Stomach (tissue), 9 donors: ENCODE data around the gene PPP1R9B. TPM values are rescaled to one million over a fixed set of nuclear protein-coding genes. Genes with fewer than 3 reads are reported as not detected.

Experiments
- DNase-seq, 2 donors: peaks; one replicate each; pipeline versions ENCODE4 v3.0.0 to v3.0.0-alpha.2; 2013 to 2019
- H3K27ac ChIP-seq, 5 donors: fragments of 200-600 bp in 4 of 5; sonication (generic) in 4 of 5; one replicate each; pipeline ENCODE4 v1.5.1; 2013 to 2019; ENCODE audit warnings: mild to moderate bottlenecking in 1 of 5, moderate library complexity in 1 of 5
- H3K27me3 ChIP-seq, 3 donors: fragments of 200-600 bp; sonication (generic); one replicate each; pipeline ENCODE4 v1.5.1; 2017 to 2019; ENCODE audit warnings: mixed run types in 1 of 3
- H3K36me3 ChIP-seq, 4 donors: fragments of 200-600 bp; sonication (generic); 1 replicate in 3 of 4; 2 replicates in 1 of 4; pipeline ENCODE4 v1.5.1; 2016 to 2019
- H3K4me1 ChIP-seq, 4 donors: fragments of 200-600 bp; sonication (generic); one replicate each; pipeline ENCODE4 v1.5.1; 2016 to 2019
- H3K4me3 ChIP-seq, 4 donors: fragments of 200-600 bp; sonication (generic) in 3 of 4; one replicate each; pipeline ENCODE4 v1.5.1; 2016 to 2019; ENCODE audit warnings: mild to moderate bottlenecking in 1 of 4
- H3K9me3 ChIP-seq, 4 donors: fragments of 200-600 bp; sonication (generic); one replicate each; pipeline ENCODE4 v1.5.1; 2016 to 2019
- EP300 ChIP-seq: sonication (generic); formaldehyde crosslinking; IDR thresholded peaks from one replicate; pipeline ENCODE4 v1.6.1; 2017; ENCODE audit warnings: antibody characterized with exemption
- POLR2A ChIP-seq, 4 donors: fragments of 450-650 bp; IDR thresholded peaks; one replicate each; pipeline ENCODE4 v1.6.1; 2016; ENCODE audit warnings: antibody characterized with exemption in 4 of 4, control low read depth in 2 of 4, mild to moderate bottlenecking in 1 of 4, moderate library complexity in 1 of 4
- POLR2AphosphoS5 ChIP-seq, 3 donors: sonication (generic); formaldehyde crosslinking; IDR thresholded peaks; one replicate each; pipeline ENCODE4 v1.6.1; 2016; ENCODE audit warnings: antibody characterized with exemption in 3 of 3
- WGBS, 5 donors: extraction: QIAGEN DNeasy Blood & Tissue Kit in 3 of 5; methylation state at CpG; one replicate each; pipeline versions ENCODE4 v1.1.5 to v1.1.7; 2013 to 2018; 5-methylcytosine and 5-hydroxymethylcytosine counted together
- intact Hi-C: fragments of 100-400 bp; cut with DNase I; formaldehyde crosslinking; loops from one replicate; pipeline ENCODE4 v1.15.1; 2023; ENCODE audit warnings: low total_unique reads
- polyA plus RNA-seq, 3 donors: library from polyadenylated mRNA; stranded (reverse); fragments of 200-250 nt; gene quantifications; one replicate each; pipeline ENCODE4 v1.2.3, GENCODE V29; 2013
- total RNA-seq, 5 donors: library from RNA; depleted of rRNA; stranded (reverse); fragments of >200 nt; gene quantifications; one replicate each; pipeline versions ENCODE4 v1.1.0 to v1.2.3, GENCODE V29; 2014 to 2016
- TF ChIP-seq, protein P1 (sequence below), 7 experiments: fragments of 450-650 bp in 4 of 7; fragments of 200-600 bp in 3 of 7; sonication (generic) in 3 of 7; IDR thresholded peaks; one replicate each; pipeline ENCODE4 v1.5.1; 2016 to 2019; ENCODE audit warnings: antibody characterized with exemption in 7 of 7, control low read depth in 2 of 7, mild to moderate bottlenecking in 1 of 7
- donor health status: healthy with polysubstance abuse.
- donor health status: Bipolar disorder and iron deficiency.
- donor health status: healthy.

The PPP1R9B gene
- total and polyA plus RNA-seq, 8 donors, result 11.6 to 64.2 (median 18.9) TPM

DNA sequence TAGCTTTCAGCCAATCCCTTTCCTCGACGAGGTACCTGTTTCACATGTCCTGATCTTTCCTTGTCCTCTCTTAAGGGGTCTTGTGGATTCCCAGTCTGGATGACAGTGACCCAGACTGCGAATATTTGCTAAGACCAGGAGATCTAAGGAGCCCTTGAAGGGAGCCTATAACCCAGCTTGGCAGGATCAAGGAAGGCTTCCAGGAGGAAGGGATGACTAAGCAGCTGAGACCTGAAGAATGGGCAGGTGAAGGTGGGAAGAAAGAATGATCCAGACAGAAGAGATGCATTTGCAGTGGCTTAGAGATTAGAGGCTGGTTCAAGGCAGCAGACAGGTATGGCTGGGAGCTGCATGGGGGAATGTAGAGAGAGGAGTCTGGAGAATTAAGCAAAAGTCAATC lies 57.2 kb downstream of the PPP1R9B start:
- DNase-seq, result no peak
- Histone ChIP-seq H3K36me3 (peaks cover 28 to 45% (median 35%) of the 10 kb centered on the region in 4 donors), H3K4me1 (peaks cover 13 to 37% (median 24%) of the 10 kb centered on the region in 4 donors), H3K9me3 (no peaks in the 10 kb centered on the region), H3K27me3 (no peaks in the 10 kb centered on the region), H3K27ac (no peak overlapping the region), H3K4me3 (no peak overlapping the region)
- intact Hi-C loops, result no loop called here
- TF ChIP-seq, protein P1, sequence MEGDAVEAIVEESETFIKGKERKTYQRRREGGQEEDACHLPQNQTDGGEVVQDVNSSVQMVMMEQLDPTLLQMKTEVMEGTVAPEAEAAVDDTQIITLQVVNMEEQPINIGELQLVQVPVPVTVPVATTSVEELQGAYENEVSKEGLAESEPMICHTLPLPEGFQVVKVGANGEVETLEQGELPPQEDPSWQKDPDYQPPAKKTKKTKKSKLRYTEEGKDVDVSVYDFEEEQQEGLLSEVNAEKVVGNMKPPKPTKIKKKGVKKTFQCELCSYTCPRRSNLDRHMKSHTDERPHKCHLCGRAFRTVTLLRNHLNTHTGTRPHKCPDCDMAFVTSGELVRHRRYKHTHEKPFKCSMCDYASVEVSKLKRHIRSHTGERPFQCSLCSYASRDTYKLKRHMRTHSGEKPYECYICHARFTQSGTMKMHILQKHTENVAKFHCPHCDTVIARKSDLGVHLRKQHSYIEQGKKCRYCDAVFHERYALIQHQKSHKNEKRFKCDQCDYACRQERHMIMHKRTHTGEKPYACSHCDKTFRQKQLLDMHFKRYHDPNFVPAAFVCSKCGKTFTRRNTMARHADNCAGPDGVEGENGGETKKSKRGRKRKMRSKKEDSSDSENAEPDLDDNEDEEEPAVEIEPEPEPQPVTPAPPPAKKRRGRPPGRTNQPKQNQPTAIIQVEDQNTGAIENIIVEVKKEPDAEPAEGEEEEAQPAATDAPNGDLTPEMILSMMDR (IDR thresholded peaks at IDR 0.05), result no peak
- TF ChIP-seq EP300, result no peak
- WGBS, 5 donors, result 70 to 86% (median 81%) methylated on average over 3 of the region's 3 CpGs

DNA sequence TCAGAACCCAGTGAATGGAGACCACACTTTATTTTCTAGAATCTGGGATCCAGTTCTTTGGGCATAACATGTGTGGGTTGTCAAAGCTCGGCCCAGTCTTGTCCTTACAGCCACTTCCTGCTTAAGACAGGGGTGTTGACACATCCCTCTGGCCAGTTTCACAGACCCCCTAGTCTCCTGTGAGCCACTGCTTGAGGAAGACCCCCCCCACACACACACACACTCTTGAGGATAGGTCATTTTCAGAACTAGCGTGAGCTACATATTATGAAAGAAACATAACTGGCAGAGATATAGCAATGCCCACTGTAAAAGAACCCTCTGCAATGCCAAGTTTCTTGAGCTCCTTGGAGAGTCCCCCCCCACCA lies 58.6 kb downstream of the PPP1R9B start:
- TF ChIP-seq, protein P1 (IDR thresholded peaks at IDR 0.05), result no peak
- TF ChIP-seq EP300 (no peak), POLR2A (IDR thresholded peaks at IDR 0.05) (no peak), POLR2AphosphoS5 (IDR thresholded peaks at IDR 0.05) (no peak)
- peak overlapping the region in 1 of 5 donors; percentile 4 for H3K27ac ChIP-seq
- no peaks in the 10 kb centered on the region for H3K9me3 ChIP-seq
- peaks cover 21 to 36% (median 31%) of the 10 kb centered on the region in 4 donors for H3K36me3 ChIP-seq
- WGBS, 5 donors, result 64 to 83% (median 73%) methylated on average over 2 of the region's 2 CpGs
- no peaks in the 10 kb centered on the region for H3K27me3 ChIP-seq
- H3K4me3 ChIP-seq, result no peak overlapping the region
- intact Hi-C loops, result no loop called here
- no peak for DNase-seq
- peaks cover 12 to 23% (median 18%) of the 10 kb centered on the region in 4 donors for H3K4me1 ChIP-seq

DNA sequence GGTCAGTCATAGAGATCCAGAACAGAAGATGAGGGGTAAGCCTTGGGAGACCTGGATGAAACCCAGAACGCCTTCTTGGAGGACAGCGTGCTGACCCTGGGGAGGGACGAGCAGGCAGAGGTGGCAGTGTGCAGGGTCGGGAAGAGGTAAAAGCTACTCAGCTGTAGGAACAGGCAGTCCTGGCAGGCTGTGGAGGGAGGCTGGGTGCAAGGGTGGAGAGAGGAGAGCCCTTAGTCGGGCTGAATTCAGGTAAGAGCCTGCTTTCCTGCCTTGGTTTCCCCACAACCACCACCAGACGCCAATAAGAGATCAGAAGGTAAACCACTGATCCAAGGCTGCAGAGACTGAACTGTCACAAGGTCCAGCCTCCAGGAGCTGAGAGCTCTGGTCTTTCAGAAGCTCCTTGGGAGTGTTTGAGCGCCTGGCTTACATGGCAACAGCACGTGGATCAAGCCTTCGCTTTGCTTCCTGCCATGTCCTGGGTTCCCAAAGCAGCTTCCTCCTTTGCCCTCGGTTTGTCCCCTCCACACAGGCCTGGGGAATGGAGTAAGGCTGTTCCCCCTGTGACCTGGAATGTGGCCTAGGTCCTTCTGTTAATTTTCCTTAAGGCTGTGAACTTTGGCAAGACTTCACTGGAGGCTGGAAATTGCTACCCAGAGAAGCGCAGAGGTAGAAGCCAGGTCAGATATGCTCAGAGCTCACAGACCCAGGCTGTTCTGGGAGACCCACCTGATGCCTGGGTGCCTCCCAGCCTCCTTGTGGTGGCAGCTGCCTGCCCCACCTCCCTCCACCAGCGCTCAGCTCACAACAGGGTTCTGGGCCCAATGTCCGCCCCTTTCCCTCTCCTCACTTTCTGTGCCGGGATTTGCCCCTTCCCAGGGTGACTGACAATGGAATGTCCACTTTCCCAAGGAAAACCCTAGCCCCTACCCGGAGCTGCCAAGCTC lies 59.2 kb downstream of the PPP1R9B start:
- DNase-seq, result no peak
- Histone ChIP-seq H3K4me1 (peaks cover 6 to 16% (median 11%) of the 10 kb centered on the region in 4 donors), H3K9me3 (no peaks in the 10 kb centered on the region), H3K27ac (peak overlapping the region in 1 of 5 donors; percentile 4), H3K27me3 (no peaks in the 10 kb centered on the region), H3K4me3 (no peak overlapping the region), H3K36me3 (peaks cover 21 to 39% (median 31%) of the 10 kb centered on the region in 4 donors)
- TF ChIP-seq POLR2A (IDR thresholded peaks at IDR 0.05) (no peak), EP300 (no peak), POLR2AphosphoS5 (IDR thresholded peaks at IDR 0.05) (no peak)
- TF ChIP-seq, protein P1 (IDR thresholded peaks at IDR 0.05), result no peak
- intact Hi-C loops, result no loop called here
- WGBS, 5 donors, result 67 to 77% (median 74%) methylated on average over 15 of the region's 15 CpGs

DNA sequence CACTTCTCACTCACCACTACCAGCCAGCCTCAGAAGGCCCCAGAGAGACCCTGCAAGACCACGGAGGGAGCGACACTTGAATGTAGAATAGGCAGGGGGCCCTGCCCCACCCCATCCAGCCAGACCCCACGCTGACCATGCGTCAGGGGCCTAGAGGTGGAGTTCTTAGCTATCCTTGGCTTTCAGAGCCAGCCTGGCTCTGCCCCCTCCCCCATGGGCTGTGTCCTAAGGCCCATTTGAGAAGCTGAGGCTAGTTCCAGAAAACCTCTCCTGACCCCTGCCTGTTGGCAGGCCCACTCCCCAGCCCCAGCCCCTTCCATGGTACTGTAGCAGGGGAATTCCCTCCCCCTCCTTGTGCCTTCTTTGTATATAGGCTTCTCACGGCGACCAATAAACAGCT lies 60.4 kb downstream of the PPP1R9B start:
- Histone ChIP-seq H3K27ac (no peak overlapping the region), H3K4me1 (peaks cover 0 to 11% (median 2%) of the 10 kb centered on the region in 4 donors), H3K27me3 (no peaks in the 10 kb centered on the region), H3K4me3 (no peak overlapping the region), H3K36me3 (peaks cover 21 to 39% (median 34%) of the 10 kb centered on the region in 4 donors), H3K9me3 (no peaks in the 10 kb centered on the region)
- TF ChIP-seq, protein P1 (IDR thresholded peaks at IDR 0.05), result no peak
- TF ChIP-seq POLR2AphosphoS5 (IDR thresholded peaks at IDR 0.05) (no peak), POLR2A (IDR thresholded peaks at IDR 0.05) (no peak), EP300 (no peak)
- DNase-seq, result peak in 1 of 2 donors; percentile 10
- intact Hi-C loops, result no loop called here
- WGBS, 5 donors, result 72 to 83% (median 80%) methylated on average over 6 of the region's 6 CpGs
